HUDEP-2 (cell line): ENCODE data around the gene GNL3.
"Not testable (repeated sequence)": the region's sequence is repeated elsewhere in the genome, so short reads cannot be mapped to it uniquely, and the experiment has no call there.

Experiments
- DNase-seq, 76 experiments: peaks; one replicate each; lab custom pipeline; 2025; ENCODE audit not compliant: unreplicated experiment in 76 of 76; lab: John Stamatoyannopoulos, UW

Gene GNL3

DNA sequence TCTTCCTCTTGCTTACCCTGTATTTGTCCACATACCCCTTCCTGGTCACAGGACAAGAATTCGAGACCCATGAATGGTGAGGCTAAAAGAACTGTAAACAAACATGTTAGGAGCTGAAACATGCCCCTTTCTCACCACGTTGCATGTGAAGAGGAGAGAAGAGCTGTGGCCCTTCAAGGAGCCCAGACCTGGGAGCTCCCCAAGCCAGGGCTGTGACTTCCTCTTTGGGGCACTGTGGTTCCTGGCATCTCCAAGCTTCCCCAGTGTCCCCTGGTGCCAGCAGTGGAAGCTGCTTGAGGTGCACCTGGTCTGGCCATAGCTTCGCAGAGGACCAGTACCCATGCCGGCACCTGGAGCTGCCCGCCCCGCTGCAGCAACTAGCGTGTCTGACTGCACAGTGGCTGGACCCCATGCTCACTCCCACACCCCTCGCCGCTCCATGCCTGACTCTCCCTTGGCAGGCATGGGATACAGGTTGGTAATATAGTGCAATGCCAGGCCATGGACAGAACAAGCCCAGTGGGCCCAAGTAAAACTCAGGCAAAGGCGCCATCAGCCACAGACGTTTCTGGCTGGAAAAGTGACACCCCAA lies 30.0 kb downstream of the GNL3 start:
- no peak for DNase-seq

DNA sequence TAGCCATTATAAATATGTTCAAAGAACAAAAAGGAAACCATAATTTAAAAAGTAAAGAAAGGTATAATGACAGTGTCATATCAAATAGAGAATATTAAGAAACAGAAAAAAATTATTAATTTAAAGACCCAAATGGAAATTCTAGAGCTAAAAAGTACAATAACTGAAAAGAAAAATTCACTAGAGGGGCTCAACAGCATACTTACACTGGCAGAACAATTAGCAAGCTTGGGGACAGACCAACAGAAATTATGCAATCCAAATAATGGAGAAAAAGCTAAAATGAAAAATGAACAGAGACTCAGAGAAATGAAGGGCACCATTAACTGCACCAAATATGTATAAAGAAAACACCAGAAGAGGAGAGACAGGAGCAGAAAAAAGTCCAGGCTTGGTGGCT lies 33.8 kb downstream of the GNL3 start:
- no peak for DNase-seq

DNA sequence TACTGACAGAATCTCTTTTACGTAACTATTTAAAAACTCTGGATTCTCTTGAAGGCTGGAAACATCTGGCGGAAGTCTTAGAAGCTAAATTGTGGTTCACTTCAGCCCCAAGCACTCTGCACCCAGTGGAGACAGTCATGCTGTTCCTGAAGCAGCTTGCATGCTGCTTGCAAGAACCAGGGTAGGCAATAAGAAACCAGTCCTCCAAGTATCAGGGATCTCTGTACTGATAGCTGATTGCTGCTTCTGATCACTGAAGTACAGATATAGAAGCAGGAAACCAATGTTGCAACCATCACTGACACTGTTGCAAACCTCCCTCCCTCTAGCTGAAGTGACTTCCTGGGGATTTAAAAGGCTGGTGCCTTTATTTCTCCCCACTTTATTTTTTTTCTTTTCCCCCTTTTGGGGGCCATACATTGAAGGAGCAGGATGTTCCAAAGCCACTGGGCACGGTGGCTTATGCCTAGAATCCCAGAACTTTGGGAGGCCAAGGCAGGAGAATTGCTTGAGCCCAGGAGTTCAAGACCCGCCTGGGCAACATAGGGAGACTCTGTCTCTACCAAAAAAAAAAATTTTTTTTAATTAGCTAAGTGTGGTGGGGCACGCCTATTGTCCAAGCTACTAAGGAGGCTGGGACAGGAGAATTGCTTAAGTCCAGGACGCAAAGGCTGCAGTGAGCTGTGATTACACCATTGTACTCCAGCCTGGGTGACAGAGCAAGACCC lies 35.3 kb downstream of the GNL3 start:
- DNase-seq = no peak

GRCh38 chr3:52721730-52722008 lies 35.8 kb downstream of the GNL3 start:
- DNase-seq = no peak

DNA sequence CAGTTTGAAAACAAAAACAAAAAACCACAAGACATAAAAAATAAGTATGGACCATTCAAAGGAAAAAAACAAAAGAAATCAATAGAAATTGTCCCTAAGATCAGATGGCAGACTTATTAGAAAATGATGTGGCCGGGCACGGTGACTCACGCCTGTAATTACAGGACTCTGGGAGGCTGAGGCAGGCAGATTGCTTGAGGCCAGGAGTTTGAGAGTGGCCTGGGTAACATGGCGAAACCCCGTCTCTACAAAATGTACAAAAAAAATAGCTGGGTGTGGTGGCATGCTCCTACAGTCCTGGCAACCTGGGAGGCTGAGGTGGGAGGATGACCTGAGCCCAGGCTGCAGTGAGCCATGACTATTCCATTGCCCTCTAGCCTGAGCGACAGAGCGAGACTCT lies 36.7 kb downstream of the GNL3 start:
- DNase-seq = no peak

- DNase-seq = no peak
These were observed 38.1 kb downstream of the GNL3 start for GRCh38 chr3:52723935-52724334.

DNA sequence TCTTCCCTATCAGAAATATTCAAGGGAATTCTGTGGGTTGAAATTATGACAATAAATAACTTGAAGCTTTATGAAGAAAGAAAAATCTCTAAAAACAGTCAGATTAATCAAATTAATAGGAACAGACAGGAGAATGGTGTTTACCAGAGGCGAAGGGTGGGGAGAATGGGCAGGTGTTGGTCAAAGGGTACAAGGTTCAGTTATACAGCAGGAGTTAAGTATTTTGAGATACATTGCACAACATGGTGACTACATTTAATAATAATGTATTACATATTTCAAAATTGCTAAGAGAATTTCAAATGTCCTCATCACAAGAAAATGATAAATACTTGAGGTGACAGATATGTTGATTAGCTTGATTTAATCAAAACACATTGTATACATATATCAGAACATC lies 38.7 kb downstream of the GNL3 start:
- DNase-seq = no peak

- DNase-seq = not testable (repeated sequence)
These were observed 42.9 kb downstream of the GNL3 start for GRCh38 chr3:52728753-52729152.

DNA sequence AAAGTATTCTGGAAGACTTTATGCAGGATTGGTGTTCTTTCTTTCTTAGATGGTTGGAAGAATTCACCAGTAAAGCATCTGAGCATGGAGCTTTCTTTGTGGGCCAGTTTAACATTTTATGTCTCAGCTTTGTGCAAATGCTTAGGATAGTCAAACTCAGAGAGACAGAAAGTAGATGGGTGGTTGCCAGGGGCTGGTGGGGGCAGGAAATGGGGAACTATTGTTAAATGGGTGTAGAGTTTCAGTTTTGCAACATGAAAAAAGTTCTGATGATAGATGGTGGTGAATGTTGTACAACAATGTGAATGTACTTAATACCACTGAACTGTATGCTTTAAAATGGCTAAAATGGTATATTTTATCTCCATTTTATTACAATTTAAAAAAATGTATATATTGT lies 44.8 kb downstream of the GNL3 start:
- DNase-seq = no peak

DNA sequence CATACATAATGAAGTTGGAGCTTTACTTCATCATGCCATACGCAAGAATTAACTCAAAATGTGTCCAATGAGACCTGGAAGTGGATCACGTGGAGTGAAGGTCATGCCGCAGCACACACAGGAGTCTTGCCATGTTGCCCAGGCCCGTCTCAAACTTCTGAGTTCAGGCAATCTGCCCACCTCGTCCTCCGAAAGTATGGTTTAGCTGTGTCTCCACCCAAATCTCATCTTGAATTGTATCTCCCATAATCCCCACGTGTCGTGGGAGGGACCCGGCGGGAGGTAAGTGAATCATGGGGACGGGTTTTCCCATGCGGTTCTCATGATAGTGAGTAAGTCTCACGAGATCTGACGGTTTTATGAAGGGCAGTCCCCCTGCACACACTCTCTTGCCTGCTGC lies 45.8 kb downstream of the GNL3 start:
- no peak for DNase-seq

DNA sequence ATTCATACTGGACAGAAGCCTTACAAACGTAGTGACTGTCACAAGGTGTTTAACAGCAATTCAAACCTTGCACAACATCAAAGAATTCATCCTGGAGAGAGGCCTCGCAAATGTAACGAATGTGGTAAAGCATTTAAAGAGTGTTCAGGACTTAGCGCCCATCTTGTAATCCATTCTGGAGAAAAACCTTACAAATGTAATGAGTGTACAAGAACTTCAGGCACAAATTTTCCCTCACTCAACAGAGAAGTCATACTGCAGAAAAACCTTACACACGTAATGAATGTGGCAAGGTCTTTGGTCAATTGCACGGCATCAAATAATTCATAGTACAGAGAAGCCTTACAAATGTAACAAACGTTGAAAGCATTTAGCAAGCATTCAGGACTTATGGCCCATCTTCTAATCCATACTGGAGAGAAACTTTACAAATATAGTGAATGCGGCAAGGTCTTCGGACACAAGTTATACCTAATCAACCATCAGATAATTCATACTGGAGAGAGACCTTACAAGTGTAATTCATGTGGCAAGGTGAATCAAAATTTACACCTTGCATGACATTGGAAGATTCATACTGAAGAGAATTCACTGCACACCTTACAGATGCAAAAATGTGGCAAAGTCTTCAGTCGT lies 47.5 kb downstream of the GNL3 start:
- DNase-seq = no peak

DNA sequence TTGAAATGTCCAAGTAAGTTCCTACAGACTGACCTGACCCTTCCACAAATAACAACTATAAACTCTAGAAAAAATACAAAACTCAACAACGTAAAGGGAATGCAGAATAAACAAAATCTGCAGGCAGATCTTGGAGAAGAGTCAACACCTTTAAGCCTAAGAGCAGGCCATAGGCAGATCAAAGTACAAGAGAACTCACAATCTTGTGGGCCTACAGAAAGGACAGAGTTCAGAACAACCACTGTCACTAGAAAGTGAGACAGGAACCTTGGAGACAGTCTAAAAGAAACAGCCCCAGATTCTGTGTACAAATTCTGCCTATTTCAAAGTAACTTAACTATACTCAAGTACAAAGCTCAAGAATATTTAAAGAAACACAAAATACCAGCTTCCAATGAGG lies 53.9 kb downstream of the GNL3 start:
- no peak for DNase-seq

DNA sequence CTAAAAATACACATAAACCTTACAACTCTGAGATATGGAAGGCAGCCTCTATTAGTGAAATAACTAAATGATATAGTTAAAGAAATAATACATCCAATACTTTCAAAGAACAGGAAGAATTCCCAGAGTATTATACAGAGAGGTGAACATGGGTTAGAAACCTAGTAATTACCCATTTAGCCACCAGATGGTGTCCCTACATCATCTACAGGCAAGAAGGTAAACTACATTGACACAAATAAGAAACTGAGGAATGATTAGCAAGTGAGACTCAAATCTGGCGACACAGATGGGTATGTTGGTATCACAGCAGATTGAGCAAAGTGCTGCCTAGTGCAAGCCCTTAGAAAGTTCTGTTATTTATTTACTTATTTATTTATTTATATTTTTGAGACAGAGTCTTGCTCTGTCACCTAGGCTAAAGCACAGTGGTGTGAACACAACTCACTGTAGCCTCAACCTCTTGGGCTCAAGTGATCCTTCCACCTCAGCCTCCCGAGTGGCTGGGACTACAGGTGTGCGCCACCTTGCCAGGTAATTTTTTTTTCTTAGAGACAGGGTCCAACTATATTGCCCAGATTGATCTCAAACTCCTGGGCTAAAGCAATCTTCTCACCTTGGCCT lies 56.7 kb downstream of the GNL3 start:
- peak in 14 of 76 experiments; percentile 1 to 29 (median 11) for DNase-seq

GRCh38 chr3:52743152-52743551 lies 57.3 kb downstream of the GNL3 start:
- DNase-seq = no peak

DNA sequence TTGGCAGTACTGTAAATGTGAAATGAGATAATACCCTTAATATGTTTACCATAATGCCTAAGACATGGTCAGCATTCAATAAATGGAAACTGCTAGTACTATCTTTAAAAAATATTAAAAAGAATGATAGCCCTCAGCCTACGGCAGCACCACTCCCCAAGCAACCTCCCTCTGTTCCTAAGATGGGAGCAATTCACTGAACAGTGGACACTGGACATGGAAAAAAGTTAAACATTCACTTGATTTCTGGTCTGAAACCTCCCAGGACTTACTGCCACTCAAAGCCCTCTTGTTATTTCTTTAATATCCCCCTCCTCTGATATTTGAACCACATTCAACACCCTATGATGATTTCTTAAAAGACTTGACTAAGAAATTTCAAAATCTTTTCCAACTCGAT lies 57.9 kb downstream of the GNL3 start:
- DNase-seq = no peak
